ENCODE measurements around the gene SOBP. TPM values are rescaled to one million over a fixed set of nuclear protein-coding genes. Genes with fewer than 3 reads are reported as not detected.

Gene SOBP
- total and polyA plus RNA-seq, 2 donors (not counting 3 experiments of a cell fraction or from before 2014, with no cell fraction given), result 0.35 to 6.6 TPM

DNA sequence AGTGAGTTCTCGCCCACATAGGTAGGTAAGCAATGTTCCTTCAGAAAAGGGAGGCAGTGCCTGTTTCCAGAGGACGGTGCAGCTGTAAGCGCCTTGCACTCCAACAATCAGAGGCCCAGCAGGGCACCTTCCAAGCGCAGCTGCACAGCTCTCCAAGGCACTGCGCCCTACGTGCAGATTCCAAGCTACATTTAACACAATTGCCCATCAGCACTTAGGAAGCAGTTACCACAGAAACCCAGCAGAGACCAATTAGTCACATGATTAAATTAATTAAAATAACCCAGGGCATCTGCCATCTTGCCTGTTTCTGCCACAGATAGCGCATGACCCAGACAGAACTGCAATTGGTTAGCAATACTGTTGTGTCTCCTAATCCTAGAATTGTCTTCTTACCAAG, 65.5 kb downstream of the SOBP start:
- no peak for TF ChIP-seq POLR2A (IDR thresholded peaks at IDR 0.05; ENCODE audit: low read depth, low read length)
- no peak for TF ChIP-seq EZH2 (IDR thresholded peaks at IDR 0.05; ENCODE audit: borderline replicate concordance, low read depth, low read length, severe bottlenecking)
- TF ChIP-seq GATA2 (IDR thresholded peaks at IDR 0.05; ENCODE audit: insufficient read depth, insufficient read length, low read depth, low read length), result no peak
- TF ChIP-seq, protein P1, sequence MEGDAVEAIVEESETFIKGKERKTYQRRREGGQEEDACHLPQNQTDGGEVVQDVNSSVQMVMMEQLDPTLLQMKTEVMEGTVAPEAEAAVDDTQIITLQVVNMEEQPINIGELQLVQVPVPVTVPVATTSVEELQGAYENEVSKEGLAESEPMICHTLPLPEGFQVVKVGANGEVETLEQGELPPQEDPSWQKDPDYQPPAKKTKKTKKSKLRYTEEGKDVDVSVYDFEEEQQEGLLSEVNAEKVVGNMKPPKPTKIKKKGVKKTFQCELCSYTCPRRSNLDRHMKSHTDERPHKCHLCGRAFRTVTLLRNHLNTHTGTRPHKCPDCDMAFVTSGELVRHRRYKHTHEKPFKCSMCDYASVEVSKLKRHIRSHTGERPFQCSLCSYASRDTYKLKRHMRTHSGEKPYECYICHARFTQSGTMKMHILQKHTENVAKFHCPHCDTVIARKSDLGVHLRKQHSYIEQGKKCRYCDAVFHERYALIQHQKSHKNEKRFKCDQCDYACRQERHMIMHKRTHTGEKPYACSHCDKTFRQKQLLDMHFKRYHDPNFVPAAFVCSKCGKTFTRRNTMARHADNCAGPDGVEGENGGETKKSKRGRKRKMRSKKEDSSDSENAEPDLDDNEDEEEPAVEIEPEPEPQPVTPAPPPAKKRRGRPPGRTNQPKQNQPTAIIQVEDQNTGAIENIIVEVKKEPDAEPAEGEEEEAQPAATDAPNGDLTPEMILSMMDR (IDR thresholded peaks at IDR 0.05; ENCODE audit: extremely low read depth in 1 of 2, insufficient read depth in 1 of 2, low read depth in 1 of 2, low read length in 2 of 2), result no peak
- no peak for TF ChIP-seq JUN (IDR thresholded peaks at IDR 0.05; ENCODE audit: borderline replicate concordance, insufficient read depth, insufficient read length, low read depth)
- TF ChIP-seq FOS (IDR thresholded peaks at IDR 0.05; ENCODE audit: borderline replicate concordance, insufficient read depth, low read length), result no peak
- TF ChIP-seq, protein P2, sequence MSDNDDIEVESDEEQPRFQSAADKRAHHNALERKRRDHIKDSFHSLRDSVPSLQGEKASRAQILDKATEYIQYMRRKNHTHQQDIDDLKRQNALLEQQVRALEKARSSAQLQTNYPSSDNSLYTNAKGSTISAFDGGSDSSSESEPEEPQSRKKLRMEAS (IDR thresholded peaks at IDR 0.05; ENCODE audit: insufficient read depth, insufficient read length), result no peak
- TF ChIP-seq POLR2AphosphoS5 (IDR thresholded peaks at IDR 0.05; ENCODE audit: insufficient read depth, low read depth, low read length), result no peak
- no peak for TF ChIP-seq MYC (IDR thresholded peaks at IDR 0.05; ENCODE audit: low read depth, low read length)
- BruUV-seq (replicated peaks), result no TSS peak
- intact Hi-C loops (cut with micrococcal nuclease), result no loop called here
- Histone ChIP-seq H3K79me2 (ENCODE audit: control insufficient read depth, insufficient read depth, low read length) (no peaks in the 10 kb centered on the region), H3K36me3 (ENCODE audit: control insufficient read depth in 2 of 2, extremely low read depth in 1 of 2, insufficient read depth in 2 of 2, low read length in 2 of 2) (no peaks in the 10 kb centered on the region), H3K27ac (ENCODE audit: insufficient read depth, low read depth, low read length) (no peak overlapping the region), H3K4me2 (ENCODE audit: insufficient read depth, low read length) (no peak overlapping the region), H3K9me3 (replicated peaks; ENCODE audit: control insufficient read depth, insufficient read depth, low read length) (no peaks in the 10 kb centered on the region), H3K4me1 (ENCODE audit: control insufficient read depth, extremely low read depth, insufficient read depth, low read length) (no peaks in the 10 kb centered on the region), H3K4me3 (replicated peaks in 1 of 3; ENCODE audit: insufficient read depth in 1 of 3, low read depth in 1 of 3, low read length in 3 of 3) (no peak overlapping the region), H3K27me3 (ENCODE audit: control insufficient read depth in 2 of 2, insufficient read depth in 2 of 2, low read length in 2 of 2) (no peaks in the 10 kb centered on the region), H3K9me1 (replicated peaks; ENCODE audit: control insufficient read depth, extremely low read depth, insufficient read depth, low read length) (no peaks in the 10 kb centered on the region), H2AFZ (ENCODE audit: low read depth, low read length) (no peak overlapping the region), H4K20me1 (replicated peaks; ENCODE audit: control insufficient read depth, extremely low read depth, insufficient read depth, low read length) (no peaks in the 10 kb centered on the region), H3K9ac (replicated peaks; ENCODE audit: extremely low read depth, insufficient read depth, low read length) (no peak overlapping the region)
- dilution Hi-C loops (cut with MboI; ENCODE audit: extremely low pct_ligation_motif_present, low sequenced_read_pairs), result no loop called here
- no peak for DNase-seq (ENCODE audit: low read depth, low spot score)
- CTCF ChIA-PET, result no interaction called here
- FAIRE-seq, result no peak
- POLR2A ChIA-PET, result no interaction called here
